ENCODE data around the gene CCL4.
"Not testable (repeated sequence)": the region's sequence is repeated elsewhere in the genome, so short reads cannot be mapped to it uniquely, and the experiment has no call there.

Gene CCL4

DNA sequence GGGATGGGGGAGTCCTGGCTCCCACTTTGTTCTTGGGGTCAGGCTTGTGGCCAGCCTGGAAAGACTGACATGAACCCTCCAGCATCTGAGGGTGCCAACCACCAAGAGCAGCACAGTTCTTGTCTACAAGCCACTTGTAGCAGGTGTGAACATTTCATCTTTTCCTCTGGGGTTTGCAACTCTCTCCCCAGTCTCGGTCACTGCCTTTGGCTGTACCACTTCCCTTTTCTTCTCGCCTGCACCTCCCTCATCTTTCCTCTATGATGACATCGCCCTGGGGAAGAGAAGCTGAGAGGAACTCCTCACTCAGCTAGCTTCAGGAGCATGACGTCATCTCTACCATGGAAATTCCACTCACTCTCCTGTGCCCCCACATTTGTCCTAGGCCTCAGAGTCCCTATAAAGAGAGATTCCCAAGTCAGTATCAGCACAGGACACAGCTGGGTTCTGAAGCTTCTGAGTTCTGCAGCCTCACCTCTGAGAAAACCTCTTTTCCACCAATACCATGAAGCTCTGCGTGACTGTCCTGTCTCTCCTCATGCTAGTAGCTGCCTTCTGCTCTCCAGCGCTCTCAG, at the start of gene CCL4:
Gene CCL4, plus strand, starts transcription at position 427 of the 575 bp plus-strand sequence. Its CDS starts 79 bp downstream, at position 506.
- peak; percentile 68 for DNase-seq

DNA sequence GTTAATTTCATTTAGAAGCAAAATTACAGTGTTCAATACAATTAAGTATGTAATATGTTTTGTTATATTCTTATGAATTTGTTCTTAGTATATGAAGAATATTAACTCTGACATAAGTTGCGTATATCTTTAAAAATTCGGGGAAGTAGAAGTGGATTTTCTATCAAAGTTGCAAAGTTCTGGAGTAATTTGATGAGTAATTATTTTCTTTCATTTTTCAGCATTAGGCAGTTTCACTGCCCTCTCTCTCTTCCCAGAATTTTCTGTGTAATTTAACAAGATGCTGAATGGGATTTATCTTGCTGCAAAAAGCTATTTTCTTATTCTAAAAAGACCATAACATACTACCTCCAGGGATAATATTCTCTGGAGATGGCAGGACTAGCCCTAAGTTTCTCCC, 48.5 kb upstream of the CCL4 start:
- DNase-seq = no peak

DNA sequence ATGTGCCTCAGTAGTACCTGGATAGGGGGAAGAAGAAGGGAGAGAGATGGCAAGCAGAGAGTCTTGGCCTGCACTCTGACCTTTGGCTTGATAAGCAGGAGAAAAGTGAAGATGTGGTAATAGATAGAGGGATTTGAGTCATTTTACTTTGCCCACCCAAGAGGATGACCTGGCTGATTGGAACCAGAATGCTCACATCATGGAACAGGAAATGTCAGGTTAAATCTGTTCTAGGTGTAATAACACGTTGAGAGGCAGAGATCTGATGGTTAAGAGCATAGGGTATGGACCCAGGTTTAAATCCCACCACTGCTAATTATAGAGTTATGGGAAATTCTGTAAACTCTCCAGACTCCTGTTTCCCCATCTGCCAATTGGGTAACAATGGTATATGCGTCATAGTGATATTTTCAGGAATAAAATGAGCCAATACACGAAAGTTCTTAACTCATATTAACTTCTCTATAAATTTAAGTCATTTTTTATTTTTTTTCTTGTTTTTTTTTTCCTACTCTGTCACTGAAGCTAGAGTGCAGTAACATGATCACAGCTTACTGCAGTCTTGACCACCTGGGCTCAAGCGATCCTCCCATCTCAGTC, 47.6 kb upstream of the CCL4 start:
- no peak for DNase-seq

DNA sequence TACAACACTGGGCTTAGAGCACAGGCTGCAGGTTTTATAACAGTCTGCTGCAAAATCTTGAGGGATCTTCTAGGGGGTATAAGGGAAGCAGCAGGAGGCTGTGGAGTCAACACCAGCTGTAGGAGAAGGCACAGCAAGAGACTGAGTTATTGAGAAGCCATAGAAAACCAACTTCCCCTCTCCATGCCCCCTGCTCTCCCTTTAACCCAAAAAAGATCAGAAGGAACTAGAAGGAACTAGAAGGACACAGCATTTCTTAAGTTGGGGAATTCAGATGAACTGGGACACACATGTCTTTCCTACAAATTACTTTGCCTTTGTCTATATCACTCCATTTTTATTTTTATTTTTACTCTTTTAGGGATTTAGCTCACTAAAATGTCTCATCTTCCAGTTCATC, 45.7 kb upstream of the CCL4 start:
- no peak for DNase-seq

DNA sequence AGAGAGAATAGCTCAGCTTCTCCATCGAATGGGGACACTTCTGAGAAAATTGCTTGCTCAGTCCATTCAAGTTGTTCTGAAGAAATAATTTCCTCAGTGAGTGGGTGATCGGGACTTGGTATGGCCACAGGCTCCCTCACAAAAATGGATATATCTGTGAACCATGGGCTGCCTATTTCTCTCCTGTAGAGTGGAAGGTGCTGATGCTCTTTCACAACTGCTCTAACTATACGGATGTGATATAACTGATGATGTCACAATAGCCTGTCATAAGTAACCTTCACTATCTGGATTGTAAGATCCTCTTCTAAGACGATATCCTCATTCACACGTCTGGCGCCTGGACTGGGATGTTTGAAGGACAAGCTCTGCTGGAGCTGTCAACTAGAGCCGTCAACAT, 44.2 kb upstream of the CCL4 start:
- DNase-seq = no peak

DNA sequence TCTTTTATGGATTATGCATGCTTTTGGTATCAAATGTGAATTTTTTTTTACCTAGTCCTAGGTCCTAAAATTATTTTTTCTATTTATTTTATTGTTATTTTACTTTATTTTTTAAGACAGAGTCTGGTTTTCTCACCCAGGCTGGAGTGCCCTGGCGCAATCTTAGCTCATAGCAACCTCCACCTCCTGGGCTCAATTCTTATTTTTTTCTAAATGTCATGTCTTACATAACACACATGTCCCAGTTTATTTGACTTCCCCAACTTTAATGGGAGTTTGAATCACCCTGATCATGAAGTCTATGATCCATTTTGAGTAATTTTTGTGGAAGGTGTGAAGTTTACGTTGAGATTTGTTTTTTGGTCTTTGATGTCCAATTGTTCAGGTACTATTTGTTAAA, 42.8 kb upstream of the CCL4 start:
- no peak for DNase-seq

DNA sequence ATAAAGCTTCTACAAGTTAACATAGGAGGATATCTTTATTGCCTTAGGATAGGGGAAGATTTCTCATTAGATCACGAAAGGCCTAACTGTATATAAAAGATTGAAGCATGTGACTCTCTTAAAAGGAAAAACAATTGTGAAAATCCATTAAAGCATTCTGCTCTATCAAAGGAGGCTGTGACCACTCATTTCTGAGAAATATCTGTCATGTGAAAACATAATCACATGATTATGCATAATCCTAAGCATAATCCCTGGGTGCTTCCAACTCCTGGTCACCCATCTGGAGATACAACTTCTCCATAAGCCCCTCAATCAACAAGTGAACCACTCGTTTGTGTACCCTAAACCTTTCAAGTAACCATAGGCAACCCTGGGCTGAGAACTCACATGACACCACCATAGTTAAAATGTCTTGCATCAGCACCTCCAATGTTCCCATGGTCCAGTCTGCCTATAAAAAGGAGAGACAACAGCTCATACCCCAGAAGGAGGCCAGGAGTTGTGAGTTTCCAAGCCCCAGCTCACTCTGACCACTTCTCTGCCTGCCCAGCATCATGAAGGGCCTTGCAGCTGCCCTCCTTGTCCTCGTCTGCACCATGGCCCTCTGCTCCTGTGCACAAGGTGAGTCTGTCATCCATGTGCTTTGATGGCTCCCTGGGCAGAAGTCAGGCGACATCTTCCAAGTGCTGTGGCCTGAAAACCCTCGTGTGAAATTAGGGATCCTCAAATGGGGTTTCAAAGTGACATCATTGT, 39.7 kb upstream of the CCL4 start, which contains the start of gene CCL18:
Gene CCL18, plus strand, starts transcription at position 487 of the 756 bp plus-strand sequence. Its CDS starts 71 bp downstream, at position 558.
- DNase-seq = no peak

DNA sequence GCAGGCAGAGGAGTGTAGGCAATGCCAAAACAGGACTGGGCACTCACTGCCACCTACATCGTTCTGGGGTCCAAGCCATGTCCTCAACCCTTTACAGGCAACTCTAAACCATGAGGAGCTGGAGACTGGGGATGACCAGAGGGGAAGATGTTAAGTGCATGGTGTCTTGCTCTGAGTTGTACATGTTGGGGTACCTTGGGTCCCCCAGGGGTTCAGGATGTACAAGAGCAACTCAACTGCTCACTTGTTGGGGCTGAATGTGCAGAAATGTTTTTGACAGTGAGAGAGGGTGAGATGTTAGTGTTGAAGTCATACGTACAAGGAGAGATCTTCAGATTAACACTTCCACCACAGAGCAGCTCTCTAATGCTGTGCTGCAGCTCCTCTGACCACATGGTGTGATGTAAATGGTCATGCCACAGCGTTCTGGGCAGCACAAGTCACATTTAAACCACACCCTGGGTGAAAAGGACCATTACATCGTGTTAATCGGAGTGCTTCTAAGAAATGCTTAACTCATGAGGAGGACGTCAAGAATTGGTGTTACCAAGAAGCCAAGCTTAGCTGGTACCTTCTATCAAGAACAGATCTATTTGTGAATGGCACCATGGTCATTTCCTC, 37.2 kb upstream of the CCL4 start:
- DNase-seq = no peak

DNA sequence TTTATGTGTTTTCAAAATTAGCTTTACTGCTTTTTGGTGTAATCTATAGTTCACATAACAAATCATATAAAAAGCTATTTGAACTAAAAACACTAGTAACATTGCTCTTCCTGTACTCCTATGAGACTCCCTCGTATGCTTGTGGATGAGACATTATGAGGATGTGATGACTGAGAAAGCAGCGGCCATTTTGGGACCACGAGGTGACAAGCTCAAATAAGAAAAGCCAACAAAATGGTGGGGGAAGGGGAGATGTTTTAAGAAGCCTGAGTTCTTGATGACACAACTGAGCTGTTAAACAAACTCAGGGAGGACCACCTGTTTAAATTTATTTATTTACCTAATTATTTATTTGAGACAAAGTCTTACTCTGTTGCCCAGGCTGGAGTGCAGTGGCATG, 35.1 kb upstream of the CCL4 start:
- DNase-seq = no peak

DNA sequence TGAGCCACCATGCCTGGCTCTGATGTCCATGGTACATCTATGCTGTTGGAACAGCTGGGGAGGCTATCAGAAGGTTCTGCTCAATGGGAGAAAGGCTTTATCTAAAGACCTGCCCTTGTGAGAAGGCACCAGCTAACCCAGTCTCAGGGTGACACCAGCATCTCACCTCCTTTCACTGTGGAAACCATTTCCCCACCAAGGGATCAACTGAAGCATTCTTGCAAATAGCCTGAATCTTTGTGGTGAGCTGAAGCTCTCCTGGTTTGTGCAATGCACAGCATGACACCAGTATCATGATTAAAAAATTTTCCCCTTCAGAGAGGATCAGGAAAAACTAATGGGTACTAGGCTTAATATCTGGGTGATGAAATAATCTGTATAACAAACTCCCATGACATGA, 34.5 kb upstream of the CCL4 start:
- DNase-seq = no peak

DNA sequence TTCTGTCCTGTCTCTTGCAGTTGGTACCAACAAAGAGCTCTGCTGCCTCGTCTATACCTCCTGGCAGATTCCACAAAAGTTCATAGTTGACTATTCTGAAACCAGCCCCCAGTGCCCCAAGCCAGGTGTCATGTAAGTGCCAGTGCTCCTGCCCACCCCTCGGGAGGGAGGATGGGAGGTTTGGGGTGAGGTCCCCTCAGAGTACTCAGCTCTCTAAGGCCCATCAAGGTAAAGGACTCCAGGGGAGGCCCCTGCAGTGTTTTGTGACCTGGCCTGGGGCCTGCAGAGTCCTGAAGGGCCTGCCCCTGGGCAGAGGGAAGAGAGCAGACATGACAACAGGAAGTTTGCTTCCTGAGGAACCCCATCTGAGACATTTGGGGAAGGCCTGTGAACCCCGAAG, 33.2 kb upstream of the CCL4 start:
- DNase-seq = no peak

DNA sequence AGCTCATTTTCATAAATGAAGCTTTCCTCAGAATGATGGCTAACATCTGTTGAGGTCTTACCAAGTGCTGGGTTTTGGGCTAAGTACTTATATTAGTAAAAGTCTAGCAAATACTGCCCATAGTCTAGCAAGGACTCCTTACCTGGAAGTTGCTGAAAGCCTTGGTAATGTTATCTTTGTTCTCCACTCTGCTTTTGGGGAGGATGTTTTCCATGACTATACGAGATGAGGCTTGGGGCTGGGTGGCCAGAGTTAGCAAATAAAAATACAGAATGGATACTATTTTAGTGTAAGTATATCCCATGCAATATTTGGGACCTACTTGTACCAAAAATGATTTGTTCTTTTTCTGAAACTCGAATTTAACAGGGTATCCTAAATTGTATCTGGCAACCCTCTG, 31.9 kb upstream of the CCL4 start:
- DNase-seq = no peak

DNA sequence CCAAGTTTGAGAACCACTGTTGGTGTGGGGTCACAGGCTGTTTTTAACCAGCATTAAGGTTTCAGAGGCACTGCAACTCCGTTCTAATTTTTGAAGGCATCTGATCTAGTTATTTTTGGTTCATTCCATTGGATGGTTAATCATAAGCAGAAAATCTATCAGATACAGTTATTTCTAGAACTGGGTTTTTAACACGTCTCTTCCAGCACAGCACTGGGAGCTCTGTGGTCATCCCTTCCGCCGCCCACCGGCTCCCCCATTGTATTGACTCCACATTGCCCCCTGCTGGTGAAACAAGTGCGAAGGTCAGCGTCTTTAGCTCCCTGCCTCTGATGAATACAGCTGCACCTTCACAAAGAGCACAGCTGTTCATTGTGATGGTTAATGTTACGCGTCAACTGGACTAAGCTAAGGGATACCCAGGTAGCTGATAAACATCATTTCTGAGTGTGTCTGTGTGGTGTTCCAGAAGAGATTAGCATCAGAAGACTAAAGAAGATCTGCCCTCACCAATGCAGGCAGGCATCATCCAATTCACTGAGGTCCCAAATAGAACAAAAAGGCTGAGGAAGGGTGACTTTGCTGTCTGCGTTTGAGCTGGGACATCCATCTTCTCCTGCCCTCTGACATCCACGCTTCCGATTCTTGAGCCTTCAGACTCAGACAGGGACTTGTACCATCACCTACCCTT, 31.1 kb upstream of the CCL4 start:
- peak; percentile 90 for DNase-seq

DNA sequence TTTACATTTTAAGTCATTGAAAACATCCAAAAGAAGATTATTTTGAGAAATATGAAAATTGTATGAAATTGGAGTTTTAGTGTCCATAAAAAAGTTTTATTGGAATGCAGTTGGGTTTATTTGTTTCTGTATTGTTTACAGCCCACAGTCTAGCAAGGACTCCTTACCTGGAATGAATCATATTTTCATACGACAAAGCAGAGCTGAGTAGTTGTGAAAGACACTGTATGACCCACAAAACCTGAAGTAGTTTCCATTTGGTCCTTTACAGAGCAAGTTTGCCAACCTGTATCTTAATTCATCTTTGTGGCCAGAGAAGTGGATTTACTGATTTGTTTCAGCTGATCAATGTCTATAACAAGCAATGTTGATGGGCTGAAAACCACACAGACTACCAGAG, 29.3 kb upstream of the CCL4 start:
- no peak for DNase-seq

DNA sequence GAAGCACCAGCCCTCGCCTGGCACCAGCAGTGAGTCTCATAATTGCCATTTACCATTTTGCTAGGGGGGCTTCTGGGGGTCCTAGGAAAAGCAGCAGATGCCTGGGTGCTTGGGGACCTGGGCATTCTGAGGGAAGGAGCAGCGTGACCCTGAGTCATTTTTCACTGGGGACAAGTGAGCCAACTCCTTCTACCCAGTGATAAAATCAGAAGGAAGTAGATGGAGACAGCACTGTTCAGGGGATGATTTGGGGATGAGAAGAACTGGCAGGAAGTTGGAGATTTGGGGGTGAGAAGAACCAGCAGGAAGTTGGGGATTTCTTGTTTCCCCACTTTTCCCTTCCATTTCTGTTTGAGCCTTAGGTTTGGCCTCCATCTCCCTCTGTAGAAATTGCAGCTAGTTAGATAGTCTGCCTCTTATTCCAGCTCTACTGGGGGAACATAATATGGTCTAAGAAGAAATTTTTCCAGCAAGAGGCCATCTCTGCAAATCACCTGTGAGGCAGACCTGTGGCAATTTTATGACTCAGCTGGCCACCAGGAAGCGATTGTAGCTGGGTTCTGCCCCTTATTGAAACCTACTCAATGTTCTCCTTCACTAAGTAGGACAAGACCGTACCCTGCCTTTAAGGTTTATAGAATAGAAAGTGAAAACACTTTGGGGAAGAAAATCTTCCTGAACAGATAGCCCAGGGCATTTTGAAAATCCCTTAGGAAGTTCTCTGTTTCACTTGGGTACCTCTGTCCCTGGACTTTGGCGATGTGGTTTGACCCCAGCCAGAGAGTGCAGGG, 21.8 kb upstream of the CCL4 start:
- DNase-seq = not testable (repeated sequence)

DNA sequence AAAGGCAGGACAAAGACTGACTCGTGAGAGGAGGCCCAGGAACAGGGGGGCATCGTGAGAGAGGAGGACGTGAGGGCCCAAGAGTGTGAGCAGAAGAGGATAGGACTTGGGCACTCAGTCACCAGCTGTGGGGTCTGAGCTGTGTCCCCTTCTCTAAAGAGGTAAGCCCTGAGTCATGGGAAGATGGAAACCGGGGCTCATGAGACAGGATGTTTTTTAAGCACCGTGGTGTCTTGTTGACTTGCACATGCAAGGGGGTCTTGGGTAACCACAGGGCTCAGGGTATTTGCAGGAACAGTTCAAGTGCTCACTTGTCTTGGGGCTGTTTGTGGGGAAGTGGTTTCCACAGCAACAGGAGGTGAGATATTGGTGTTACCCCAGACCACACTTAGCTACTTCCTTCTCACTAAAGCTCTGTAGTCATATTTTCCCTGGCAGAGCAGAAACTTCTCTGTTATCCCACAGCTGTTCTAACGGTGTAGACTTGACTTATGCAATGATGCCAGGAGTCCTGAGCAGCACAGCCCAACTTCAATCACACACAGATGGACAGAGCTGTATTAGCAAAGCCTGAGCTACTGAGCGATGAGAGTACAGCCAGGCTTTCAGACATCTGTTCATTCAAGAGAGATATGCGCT, 21.0 kb upstream of the CCL4 start:
- DNase-seq = peak; percentile 76

DNA sequence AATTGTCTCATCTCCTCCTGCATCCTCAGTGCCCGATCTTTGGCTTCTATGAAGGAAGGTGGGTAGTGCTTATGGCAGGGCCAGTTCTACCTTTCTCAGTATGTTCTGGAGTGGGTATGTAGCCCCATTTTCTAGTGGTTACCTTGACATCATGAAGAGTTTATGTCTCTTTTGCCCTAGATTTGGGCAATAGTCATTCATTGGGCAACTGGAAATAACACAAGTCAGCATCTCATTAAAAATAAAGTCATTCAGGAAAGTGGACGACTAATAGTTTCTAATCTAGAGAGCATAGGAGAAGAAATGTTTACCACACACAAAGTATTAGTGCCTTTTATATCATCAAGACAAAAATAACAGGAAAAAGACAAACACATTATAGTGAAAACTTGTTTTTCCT, 19.9 kb upstream of the CCL4 start:
- DNase-seq = not testable (repeated sequence)

DNA sequence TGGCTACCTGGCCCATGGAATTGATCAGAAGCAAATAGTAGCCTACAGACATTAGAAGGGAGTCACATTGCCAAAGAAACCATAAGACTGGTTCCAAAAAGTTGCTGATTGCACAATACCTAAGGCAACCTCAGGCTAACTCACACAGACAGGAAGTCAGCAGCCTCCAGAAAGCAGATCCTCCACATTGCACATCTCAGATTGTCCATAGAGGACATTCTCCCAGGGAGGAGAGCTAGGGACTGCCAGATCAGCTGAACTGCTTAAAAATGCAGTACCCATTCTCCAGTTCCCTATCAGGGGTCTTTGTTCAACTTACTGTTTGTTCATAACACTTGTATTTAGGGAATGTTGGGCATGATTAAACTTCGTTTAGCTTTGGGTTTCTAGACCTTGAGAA, 17.9 kb upstream of the CCL4 start:
- no peak for DNase-seq

DNA sequence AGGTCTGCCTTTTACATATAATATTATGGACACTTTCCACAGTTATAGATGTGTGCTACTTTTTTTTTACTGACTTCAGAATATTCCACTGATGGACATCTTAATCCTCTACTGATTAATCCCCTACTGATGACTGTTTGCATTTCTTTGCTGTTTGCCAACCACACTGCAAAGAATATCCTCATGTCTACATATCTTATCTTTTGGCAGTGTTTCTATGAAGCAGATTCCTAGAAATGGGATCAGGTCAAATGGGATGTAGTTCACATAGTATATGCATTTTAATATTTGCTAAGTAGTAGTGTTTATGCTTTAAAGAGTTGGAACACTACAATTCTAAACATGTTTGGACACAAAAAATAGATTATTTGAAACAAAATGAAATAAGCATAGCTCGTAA, 16.8 kb upstream of the CCL4 start:
- DNase-seq = no peak

DNA sequence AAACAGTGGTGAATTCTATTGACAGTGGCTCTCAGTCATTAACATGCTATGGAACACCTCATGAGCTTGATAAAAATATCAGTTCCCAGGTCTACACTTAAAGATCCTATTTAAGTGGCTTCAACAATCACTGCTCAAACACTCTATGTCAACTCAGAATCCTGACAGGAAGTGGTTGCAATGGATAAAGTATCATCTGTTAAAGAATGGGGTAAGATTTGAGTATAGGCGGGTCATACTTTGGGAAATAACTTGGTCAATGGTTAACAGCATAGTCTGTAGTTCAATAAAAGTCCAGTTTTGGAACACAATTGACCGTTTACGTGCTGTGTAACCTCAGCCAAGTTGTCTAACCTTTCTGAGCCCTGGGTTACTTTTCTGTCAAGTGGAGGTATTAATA, 16.2 kb upstream of the CCL4 start:
- not testable (repeated sequence) for DNase-seq

DNA sequence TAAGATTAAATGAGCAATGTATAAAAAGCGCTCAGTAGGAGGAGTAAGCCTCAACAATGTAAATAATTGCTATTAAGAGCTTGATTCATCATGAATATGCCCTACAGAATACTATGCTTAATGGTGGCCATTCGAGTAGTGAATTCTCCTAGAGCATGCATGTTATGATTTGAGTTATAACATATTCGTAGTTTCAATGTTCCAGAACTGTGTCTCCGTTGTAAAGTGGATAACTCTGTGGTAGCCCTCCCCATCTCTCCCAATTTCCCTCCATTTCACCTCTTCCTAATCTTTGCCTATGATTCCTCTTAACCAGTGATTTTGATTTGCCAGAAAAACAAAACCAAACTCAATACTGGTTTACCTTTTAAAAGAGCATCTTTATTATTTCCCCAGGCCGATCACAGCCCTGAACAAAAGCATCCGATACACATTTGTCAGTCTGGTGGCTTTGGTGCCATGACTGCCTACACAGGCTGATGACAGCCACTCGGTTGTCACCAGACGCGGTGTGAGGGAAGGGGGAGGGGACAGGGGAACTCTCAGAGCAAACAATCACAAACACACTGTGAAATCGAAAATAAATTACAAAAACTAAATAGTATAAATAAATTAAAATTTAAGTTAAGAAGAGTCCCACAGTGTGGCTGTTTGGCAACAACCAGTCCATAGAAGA, 15.6 kb upstream of the CCL4 start:
- DNase-seq = not testable (repeated sequence)

All from activated CD8-positive, alpha-beta memory T cell treated with anti-CD3 and anti-CD28 coated beads, Interleukin-2, amount 50 U/mL, for 48 hours (primary cell).